Suprapubic skin (tissue), 4 donors: ENCODE measurements around the gene SHLD1. TPM values are rescaled to one million over a fixed set of nuclear protein-coding genes. Genes with fewer than 3 reads are reported as not detected.

ENCODE experiments used
- DNase-seq, 2 donors: peaks; one replicate each; pipeline ENCODE4 v3.0.0-alpha.2; 2019; ENCODE audit warnings: low spot score in 2 of 2
- H3K27ac ChIP-seq: fragments of 200-600 bp; sonication (generic); one replicate; pipeline ENCODE4 v1.5.1; 2019
- H3K27me3 ChIP-seq: fragments of 200-600 bp; sonication (generic); one replicate; pipeline ENCODE4 v1.5.1; 2019
- H3K36me3 ChIP-seq: fragments of 200-600 bp; sonication (generic); one replicate; pipeline ENCODE4 v1.5.1; 2019
- H3K4me1 ChIP-seq: fragments of 200-600 bp; sonication (generic); one replicate; pipeline ENCODE4 v1.5.1; 2019
- H3K4me3 ChIP-seq: fragments of 200-600 bp; sonication (generic); one replicate; pipeline ENCODE4 v1.5.1; 2019; ENCODE audit warnings: mild to moderate bottlenecking
- H3K9me3 ChIP-seq: fragments of 200-600 bp; sonication (generic); one replicate; pipeline ENCODE4 v1.5.1; 2019
- EP300 ChIP-seq: sonication (generic); formaldehyde crosslinking; IDR thresholded peaks from one replicate; pipeline ENCODE4 v1.6.1; 2017; ENCODE audit warnings: antibody characterized with exemption
- POLR2A ChIP-seq, 2 donors: fragments of 450-650 bp; IDR thresholded peaks; one replicate each; pipeline ENCODE4 v1.6.1; 2017; ENCODE audit warnings: antibody characterized with exemption in 2 of 2, mild to moderate bottlenecking in 2 of 2, moderate library complexity in 2 of 2
- POLR2AphosphoS5 ChIP-seq, 3 donors: sonication (generic); formaldehyde crosslinking; IDR thresholded peaks; one replicate each; pipeline ENCODE4 v1.6.1; 2017; ENCODE audit warnings: antibody characterized with exemption in 3 of 3
- WGBS: methylation state at CpG from one replicate; pipeline ENCODE4 v1.1.5; 2018; 5-methylcytosine and 5-hydroxymethylcytosine counted together
- total RNA-seq, 4 donors: library from RNA; depleted of rRNA; stranded (reverse); fragments of >200 nt; gene quantifications; one replicate each; pipeline ENCODE4 v1.1.0, GENCODE V29; 2016
- TF ChIP-seq, protein P1 (sequence below), 2 donors: fragments of 200-600 bp in 1 of 2; fragments of 450-650 bp in 1 of 2; sonication (generic) in 1 of 2; IDR thresholded peaks; one replicate each; pipeline ENCODE4 v1.5.1; 2016 to 2019; ENCODE audit warnings: antibody characterized with exemption in 2 of 2, mild to moderate bottlenecking in 1 of 2, moderate library complexity in 1 of 2

The SHLD1 gene
- total RNA-seq, 4 donors from 2014 or later = 3.3 to 3.9 (median 3.7) TPM

- Histone ChIP-seq H3K4me3 (no peak overlapping the region), H3K36me3 (no peaks in the 10 kb centered on the region), H3K27me3 (no peaks in the 10 kb centered on the region), H3K27ac (no peak overlapping the region), H3K9me3 (no peaks in the 10 kb centered on the region), H3K4me1 (peaks cover 4% of the 10 kb centered on the region)
- no peak for DNase-seq
- TF ChIP-seq, protein P1, sequence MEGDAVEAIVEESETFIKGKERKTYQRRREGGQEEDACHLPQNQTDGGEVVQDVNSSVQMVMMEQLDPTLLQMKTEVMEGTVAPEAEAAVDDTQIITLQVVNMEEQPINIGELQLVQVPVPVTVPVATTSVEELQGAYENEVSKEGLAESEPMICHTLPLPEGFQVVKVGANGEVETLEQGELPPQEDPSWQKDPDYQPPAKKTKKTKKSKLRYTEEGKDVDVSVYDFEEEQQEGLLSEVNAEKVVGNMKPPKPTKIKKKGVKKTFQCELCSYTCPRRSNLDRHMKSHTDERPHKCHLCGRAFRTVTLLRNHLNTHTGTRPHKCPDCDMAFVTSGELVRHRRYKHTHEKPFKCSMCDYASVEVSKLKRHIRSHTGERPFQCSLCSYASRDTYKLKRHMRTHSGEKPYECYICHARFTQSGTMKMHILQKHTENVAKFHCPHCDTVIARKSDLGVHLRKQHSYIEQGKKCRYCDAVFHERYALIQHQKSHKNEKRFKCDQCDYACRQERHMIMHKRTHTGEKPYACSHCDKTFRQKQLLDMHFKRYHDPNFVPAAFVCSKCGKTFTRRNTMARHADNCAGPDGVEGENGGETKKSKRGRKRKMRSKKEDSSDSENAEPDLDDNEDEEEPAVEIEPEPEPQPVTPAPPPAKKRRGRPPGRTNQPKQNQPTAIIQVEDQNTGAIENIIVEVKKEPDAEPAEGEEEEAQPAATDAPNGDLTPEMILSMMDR (IDR thresholded peaks at IDR 0.05) = no peak
- TF ChIP-seq POLR2A (IDR thresholded peaks at IDR 0.05) (no peak), EP300 (no peak), POLR2AphosphoS5 (IDR thresholded peaks at IDR 0.05) (no peak)
- whole genome bisulfite sequencing = 63% methylated on average over 9 of the region's 9 CpGs
These were observed 75.0 kb downstream of the SHLD1 start for GRCh38 chr20:5825130-5825719.

- Histone ChIP-seq H3K27me3 (no peaks in the 10 kb centered on the region), H3K27ac (no peak overlapping the region), H3K9me3 (no peaks in the 10 kb centered on the region), H3K36me3 (no peaks in the 10 kb centered on the region), H3K4me3 (no peak overlapping the region), H3K4me1 (peaks cover 4% of the 10 kb centered on the region)
- TF ChIP-seq EP300 = no peak
- TF ChIP-seq POLR2AphosphoS5 (IDR thresholded peaks at IDR 0.05) = no peak
- TF ChIP-seq, protein P1 (IDR thresholded peaks at IDR 0.05) = no peak
- DNase-seq = no peak
- 81% methylated on average over 13 of the region's 15 CpGs for WGBS
These were observed 77.1 kb downstream of the SHLD1 start for GRCh38 chr20:5827098-5827853.

DNA sequence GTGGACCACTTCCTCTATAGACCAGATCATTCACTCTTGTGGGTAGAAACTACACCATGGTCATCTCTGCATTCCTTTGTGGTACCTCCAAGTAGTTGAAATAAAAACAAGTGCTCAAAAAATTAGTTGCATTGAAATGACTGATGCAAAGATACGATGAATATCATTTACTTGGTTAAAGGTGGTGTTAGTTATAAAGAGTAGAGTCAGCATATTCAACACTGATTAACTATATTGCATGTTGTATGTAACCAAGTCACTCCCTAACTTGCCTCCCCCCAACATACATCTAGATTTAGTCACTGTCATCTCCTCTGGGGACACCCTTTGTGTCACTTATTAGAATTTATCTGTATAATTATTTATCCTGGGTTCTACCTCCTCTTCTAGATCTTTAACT lies 77.7 kb downstream of the SHLD1 start:
- TF ChIP-seq EP300 (no peak), POLR2A (IDR thresholded peaks at IDR 0.05) (no peak), POLR2AphosphoS5 (IDR thresholded peaks at IDR 0.05) (no peak)
- TF ChIP-seq, protein P1 (IDR thresholded peaks at IDR 0.05) = no peak
- no peaks in the 10 kb centered on the region for H3K36me3 ChIP-seq
- WGBS = 94% methylated on average over 1 of the region's 1 CpG
- H3K27me3 ChIP-seq = no peaks in the 10 kb centered on the region
- DNase-seq = no peak
- H3K4me3 ChIP-seq = no peak overlapping the region
- no peaks in the 10 kb centered on the region for H3K9me3 ChIP-seq
- no peak overlapping the region for H3K27ac ChIP-seq
- peaks cover 2% of the 10 kb centered on the region for H3K4me1 ChIP-seq

GRCh38 chr20:5829241-5829809 lies 79.1 kb downstream of the SHLD1 start:
- Histone ChIP-seq H3K4me3 (no peak overlapping the region), H3K27ac (no peak overlapping the region), H3K27me3 (no peaks in the 10 kb centered on the region), H3K36me3 (no peaks in the 10 kb centered on the region), H3K9me3 (no peaks in the 10 kb centered on the region), H3K4me1 (no peaks in the 10 kb centered on the region)
- 63% methylated on average over 3 of the region's 3 CpGs for WGBS
- DNase-seq = no peak
- TF ChIP-seq POLR2A (IDR thresholded peaks at IDR 0.05) = no peak

DNA sequence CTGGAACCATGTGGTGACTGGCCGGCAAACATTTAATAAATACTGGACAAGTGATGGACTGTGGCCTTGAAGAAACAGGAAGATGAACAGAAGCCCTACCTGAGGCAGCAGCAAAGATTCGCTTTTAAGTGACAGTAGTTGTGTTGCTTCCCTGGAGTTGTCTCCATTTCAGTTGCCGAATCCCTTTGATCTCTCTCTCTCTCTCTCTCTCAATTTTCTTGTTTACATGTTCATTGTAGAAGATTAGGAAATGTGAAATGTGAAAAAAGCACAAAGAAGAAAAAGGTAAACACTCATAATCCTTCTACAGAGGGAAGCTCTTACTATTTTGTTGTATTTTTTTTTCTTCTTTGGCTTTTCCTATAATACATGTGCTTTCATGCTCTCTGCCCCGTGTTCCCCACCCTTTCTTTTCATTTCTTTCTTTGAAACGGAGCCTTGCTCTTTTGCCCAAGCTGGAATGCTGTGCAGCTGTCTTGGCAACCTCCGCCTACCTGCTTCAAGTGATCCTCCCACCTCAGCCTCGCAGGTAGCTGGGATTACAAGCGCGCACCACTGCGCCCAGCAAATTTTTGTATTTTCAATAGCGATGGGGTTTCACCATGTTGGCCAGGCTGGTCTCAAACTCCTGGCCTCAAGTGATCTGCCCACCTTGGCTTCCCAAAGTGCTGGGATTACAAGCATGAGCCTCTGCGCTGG lies 81.5 kb downstream of the SHLD1 start:
- Histone ChIP-seq H3K27me3 (no peaks in the 10 kb centered on the region), H3K4me3 (no peak overlapping the region), H3K4me1 (peaks cover 9% of the 10 kb centered on the region), H3K27ac (no peak overlapping the region), H3K9me3 (no peaks in the 10 kb centered on the region), H3K36me3 (no peaks in the 10 kb centered on the region)
- no peak for DNase-seq
- WGBS = 82% methylated on average over 12 of the region's 12 CpGs
- no peak for TF ChIP-seq POLR2AphosphoS5 (IDR thresholded peaks at IDR 0.05)
- TF ChIP-seq POLR2A (IDR thresholded peaks at IDR 0.05) = no peak
- TF ChIP-seq, protein P1 (IDR thresholded peaks at IDR 0.05) = no peak
- no peak for TF ChIP-seq EP300
